Thyroid gland (tissue), 4 donors: ENCODE data around the gene ZBTB16.

Source experiments
- POLR2A ChIP-seq, 2 donors: fragments of 450-650 bp; IDR thresholded peaks; one replicate each; pipeline ENCODE4 v1.6.1; 2017; ENCODE audit warnings: antibody characterized with exemption in 2 of 2, mild to moderate bottlenecking in 2 of 2, moderate library complexity in 1 of 2
- TF ChIP-seq, protein P1 (sequence below), 6 experiments: fragments of 200-600 bp in 3 of 6; fragments of 450-650 bp in 3 of 6; sonication (generic) in 3 of 6; IDR thresholded peaks; one replicate each; pipeline ENCODE4 v1.5.1; 2016 to 2019; ENCODE audit warnings: antibody characterized with exemption in 6 of 6, mild to moderate bottlenecking in 2 of 6, inconsistent platforms in 1 of 6, moderate library complexity in 1 of 6

DNA sequence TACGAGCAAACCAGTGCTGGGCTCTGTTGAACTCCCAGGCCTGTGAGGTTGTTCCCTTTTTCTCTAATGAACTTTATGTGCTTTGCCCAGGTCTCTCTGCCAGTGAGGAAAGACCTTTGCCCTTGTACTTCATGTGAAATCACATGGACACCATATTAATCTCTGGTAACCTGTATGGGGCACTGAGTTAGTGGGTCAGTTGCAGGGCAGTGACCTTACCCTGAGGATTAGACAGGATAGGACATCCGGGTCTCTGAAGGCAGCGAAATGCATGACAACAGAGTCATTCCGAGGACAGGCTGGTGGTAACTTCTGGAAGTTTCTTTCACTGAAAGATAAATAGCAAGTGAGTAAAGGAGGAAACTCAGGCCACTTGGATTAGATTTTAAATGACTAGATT, 93.7 kb downstream of the ZBTB16 start:
- TF ChIP-seq, protein P1, sequence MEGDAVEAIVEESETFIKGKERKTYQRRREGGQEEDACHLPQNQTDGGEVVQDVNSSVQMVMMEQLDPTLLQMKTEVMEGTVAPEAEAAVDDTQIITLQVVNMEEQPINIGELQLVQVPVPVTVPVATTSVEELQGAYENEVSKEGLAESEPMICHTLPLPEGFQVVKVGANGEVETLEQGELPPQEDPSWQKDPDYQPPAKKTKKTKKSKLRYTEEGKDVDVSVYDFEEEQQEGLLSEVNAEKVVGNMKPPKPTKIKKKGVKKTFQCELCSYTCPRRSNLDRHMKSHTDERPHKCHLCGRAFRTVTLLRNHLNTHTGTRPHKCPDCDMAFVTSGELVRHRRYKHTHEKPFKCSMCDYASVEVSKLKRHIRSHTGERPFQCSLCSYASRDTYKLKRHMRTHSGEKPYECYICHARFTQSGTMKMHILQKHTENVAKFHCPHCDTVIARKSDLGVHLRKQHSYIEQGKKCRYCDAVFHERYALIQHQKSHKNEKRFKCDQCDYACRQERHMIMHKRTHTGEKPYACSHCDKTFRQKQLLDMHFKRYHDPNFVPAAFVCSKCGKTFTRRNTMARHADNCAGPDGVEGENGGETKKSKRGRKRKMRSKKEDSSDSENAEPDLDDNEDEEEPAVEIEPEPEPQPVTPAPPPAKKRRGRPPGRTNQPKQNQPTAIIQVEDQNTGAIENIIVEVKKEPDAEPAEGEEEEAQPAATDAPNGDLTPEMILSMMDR (IDR thresholded peaks at IDR 0.05) = no peak
- no peak for TF ChIP-seq POLR2A (IDR thresholded peaks at IDR 0.05)
